ENCODE results near the gene COG3. TPM values are rescaled to one million over a fixed set of nuclear protein-coding genes. Genes with fewer than 3 reads are reported as not detected.

COG3 gene, protein sequence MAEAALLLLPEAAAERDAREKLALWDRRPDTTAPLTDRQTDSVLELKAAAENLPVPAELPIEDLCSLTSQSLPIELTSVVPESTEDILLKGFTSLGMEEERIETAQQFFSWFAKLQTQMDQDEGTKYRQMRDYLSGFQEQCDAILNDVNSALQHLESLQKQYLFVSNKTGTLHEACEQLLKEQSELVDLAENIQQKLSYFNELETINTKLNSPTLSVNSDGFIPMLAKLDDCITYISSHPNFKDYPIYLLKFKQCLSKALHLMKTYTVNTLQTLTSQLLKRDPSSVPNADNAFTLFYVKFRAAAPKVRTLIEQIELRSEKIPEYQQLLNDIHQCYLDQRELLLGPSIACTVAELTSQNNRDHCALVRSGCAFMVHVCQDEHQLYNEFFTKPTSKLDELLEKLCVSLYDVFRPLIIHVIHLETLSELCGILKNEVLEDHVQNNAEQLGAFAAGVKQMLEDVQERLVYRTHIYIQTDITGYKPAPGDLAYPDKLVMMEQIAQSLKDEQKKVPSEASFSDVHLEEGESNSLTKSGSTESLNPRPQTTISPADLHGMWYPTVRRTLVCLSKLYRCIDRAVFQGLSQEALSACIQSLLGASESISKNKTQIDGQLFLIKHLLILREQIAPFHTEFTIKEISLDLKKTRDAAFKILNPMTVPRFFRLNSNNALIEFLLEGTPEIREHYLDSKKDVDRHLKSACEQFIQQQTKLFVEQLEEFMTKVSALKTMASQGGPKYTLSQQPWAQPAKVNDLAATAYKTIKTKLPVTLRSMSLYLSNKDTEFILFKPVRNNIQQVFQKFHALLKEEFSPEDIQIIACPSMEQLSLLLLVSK
- 11.6 to 15.8 TPM (median 12.9 TPM) in 5 replicates for total RNA-seq (2022; extraction: Qiagen RNA extraction; ENCODE audit: low read depth)

DNA sequence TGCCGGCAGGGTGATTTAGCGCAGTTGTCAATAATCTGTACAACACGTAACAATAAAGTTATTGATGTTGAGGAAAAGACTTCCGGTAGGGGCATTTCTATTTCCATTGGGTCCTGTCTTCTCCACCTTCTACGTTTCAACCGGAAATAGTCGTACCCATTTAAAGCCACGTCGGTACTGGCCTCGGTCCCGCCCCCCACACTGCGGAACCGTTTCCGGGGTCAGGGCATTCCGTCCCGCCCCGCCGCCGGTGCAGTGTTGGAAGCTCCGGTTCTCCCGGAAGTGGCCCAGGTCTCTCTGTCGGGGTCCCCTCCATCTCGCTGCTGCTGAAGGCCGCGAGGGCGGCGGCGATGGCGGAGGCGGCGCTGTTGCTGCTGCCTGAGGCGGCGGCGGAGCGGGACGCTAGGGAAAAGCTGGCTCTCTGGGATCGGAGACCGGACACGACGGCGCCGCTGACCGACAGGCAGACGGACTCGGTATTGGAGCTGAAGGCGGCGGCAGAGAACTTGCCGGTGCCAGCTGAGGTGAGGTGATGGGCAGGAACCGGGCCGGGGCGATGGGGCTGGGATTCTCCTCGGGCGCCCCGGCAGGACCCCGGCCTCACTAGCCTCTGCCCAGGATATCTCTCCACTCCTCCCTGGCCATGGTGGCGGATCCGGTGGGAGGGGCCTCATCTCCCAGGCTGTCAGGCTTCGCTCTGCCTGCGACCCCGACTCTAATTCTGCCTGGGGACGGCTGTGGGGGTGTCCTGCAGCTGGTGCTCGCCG lies at the start of gene COG3:
Gene COG3, plus strand, starts transcription at position 253 of the 767 bp plus-strand sequence. Its CDS starts 98 bp downstream, at position 351.

DNA sequence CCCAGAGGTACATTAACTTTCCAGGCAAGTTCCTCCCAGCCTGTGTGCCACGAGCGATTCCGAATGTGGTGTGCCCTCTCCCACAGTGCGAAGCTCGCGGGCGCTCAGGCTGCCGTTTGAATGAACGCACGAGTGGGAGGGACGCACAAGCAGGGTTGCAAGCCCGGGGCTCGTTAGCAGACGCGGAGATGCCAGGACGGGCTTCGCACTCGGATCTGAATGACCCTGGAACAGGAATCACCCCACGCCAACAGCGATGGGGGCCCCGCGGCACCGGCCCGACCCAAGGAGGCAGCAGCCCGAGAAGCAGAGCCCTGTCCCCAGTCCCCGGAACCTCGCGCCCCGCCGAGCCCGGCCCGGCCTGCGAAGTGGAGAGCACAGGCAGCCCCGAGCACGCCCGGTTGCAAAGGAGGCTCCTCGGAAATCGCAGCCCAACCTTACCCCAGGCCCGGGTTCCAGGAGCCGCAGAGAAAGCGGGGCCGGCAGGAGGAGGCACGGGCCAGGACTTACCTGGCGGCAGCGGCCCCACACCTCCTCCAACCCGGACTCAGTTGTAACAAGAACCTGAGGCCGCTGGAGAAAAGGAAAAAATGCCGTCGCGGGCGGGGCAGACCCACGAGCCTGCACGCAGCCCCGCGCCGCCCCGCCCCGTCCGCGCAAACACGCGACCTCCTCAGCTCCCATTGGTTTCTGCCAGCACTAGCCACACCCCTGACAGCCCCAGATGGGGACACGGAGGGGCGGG lies 46.8 kb upstream of the COG3 start, which contains the start of gene SLC25A30:
Gene SLC25A30, minus strand, starts transcription at position 584 of the 745 bp plus-strand sequence. CDS start 6,948 bp downstream, outside the sequence.

Other genes starting within 250 kb of the COG3 start
- 2,004 to 2,340 TPM (median 2,299 TPM) in 5 replicates for gene TPT1, start 123.8 kb upstream of the COG3 start, total RNA-seq (2022; extraction: Qiagen RNA extraction; ENCODE audit: low read depth)
- gene SLC25A30, start 46.6 kb upstream of the COG3 start, total RNA-seq (2022; extraction: Qiagen RNA extraction; ENCODE audit: low read depth) = 6.3 to 11.6 TPM (median 7.6 TPM) in 5 replicates
- not detected in 5 replicates for gene ERICH6B, start 150.8 kb downstream of the COG3 start, total RNA-seq (2022; extraction: Qiagen RNA extraction; ENCODE audit: low read depth)
- not detected in 5 replicates for gene CBY2, start 237.4 kb downstream of the COG3 start, total RNA-seq (2022; extraction: Qiagen RNA extraction; ENCODE audit: low read depth)

All from A549 treated with ZK216348 at 1 μM for 4 hours (cell line).